Measurements from ENCODE around the gene PLEKHJ1. TPM values are rescaled to one million over a fixed set of nuclear protein-coding genes. Genes with fewer than 3 reads are reported as not detected.
A peak's percentile ranks its signal among the peaks of the same experiment; 100 is the strongest.

The PLEKHJ1 gene
- total and polyA plus RNA-seq, 3 experiments from 2014 or later = 96.6 to 120 (median 99.1) TPM

DNA sequence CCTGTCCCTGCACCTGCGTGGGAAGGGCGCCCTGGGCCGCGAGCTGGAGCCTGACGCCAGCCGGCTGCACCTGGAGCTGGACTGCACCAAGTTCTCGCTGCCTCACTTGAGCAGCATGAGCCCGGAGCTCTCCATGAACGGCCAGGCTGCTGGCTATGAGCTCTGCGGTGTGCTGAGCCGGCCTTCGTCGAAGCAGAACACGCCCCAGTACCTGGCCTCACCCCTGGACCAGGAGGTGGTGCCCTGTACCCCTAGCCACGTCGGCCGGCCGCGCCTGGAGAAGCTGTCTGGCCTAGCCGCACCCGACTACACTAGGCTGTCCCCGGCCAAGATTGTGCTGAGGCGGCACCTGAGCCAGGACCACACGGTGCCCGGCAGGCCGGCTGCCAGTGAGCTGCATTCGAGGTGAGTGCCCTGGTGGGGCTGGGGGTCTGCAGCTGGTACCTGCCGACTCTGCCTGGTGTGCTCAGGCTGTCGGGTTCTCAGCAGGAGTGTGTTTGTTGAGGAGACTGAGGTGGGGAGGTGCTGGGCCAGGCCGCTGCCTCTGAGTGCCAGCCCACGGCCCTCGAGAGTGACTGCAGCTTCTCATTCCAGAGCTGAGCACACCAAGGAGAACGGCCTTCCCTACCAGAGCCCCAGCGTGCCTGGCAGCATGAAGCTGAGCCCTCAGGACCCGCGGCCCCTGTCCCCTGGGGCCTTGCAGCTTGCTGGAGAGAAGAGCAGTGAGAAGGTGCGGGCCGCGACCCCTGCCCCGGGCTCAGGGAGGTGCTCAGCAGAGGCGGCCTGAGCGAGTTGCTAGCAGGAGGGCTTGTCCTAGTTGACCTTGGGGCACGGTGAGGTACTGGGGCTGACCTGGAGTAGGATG is 19.5 kb downstream of the PLEKHJ1 start:
- Histone ChIP-seq H3K27me3 (ENCODE audit: insufficient read depth, low read length, poor library complexity, severe bottlenecking) (no peaks in the 10 kb centered on the region), H3K36me3 (ENCODE audit: insufficient read depth, low read length) (peaks cover 1% of the 10 kb centered on the region), H3K4me1 (ENCODE audit: insufficient read depth, low read length) (no peaks in the 10 kb centered on the region), H3K4me3 (ENCODE audit: low read length) (no peak overlapping the region), H3K9me3 (ENCODE audit: low read length) (no peaks in the 10 kb centered on the region), H3K27ac (ENCODE audit: low read depth, low read length) (no peak overlapping the region)
- H3K4me1 Mint-ChIP-seq = no peaks in the 10 kb centered on the region
- H3K4me3 Mint-ChIP-seq = no peak overlapping the region
- peaks cover 0 to 78% (median 3%) of the 10 kb centered on the region in 3 donors for H3K36me3 Mint-ChIP-seq
- CTCF ChIA-PET = interaction anchor here (1.5 kb wide), 1 partner anchor 19 kb away, joined by 4 read pairs; the partner anchor contains the start of gene PLEKHJ1
- H3K9me3 Mint-ChIP-seq = no peaks in the 10 kb centered on the region
- no peak for DNase-seq
- POLR2A ChIA-PET = no interaction called here
- peak overlapping the region in 1 of 8 donors; percentile 63 for H3K27ac Mint-ChIP-seq
- no peaks in the 10 kb centered on the region for H3K27me3 Mint-ChIP-seq

- no peaks in the 10 kb centered on the region for H3K27me3 ChIP-seq (ENCODE audit: insufficient read depth, low read length, poor library complexity, severe bottlenecking)
- peak overlapping the region in 4 of 8 donors; percentile 5 to 84 (median 58) for H3K27ac Mint-ChIP-seq
- peaks cover 0 to 78% (median 4%) of the 10 kb centered on the region in 3 donors for H3K36me3 Mint-ChIP-seq
- peak in 1 of 5 donors; percentile 26 for DNase-seq
- peaks cover 7% of the 10 kb centered on the region for H3K36me3 ChIP-seq (ENCODE audit: insufficient read depth, low read length)
- no peaks in the 10 kb centered on the region for H3K9me3 ChIP-seq (ENCODE audit: low read length)
- H3K9me3 Mint-ChIP-seq = no peaks in the 10 kb centered on the region
- CTCF ChIA-PET = interaction anchor here (1.0 to 1.5 kb wide), 2 partner anchors 20 to 21 kb away, joined by 3 to 4 read pairs; partner anchors contain the start of gene PLEKHJ1
- H3K4me3 Mint-ChIP-seq = peak overlapping the region in 1 of 7 donors; percentile 54
- H3K4me1 Mint-ChIP-seq = no peaks in the 10 kb centered on the region
- no peak overlapping the region for H3K4me3 ChIP-seq (ENCODE audit: low read length)
- H3K27ac ChIP-seq (ENCODE audit: low read depth, low read length) = no peak overlapping the region
- no peaks in the 10 kb centered on the region for H3K4me1 ChIP-seq (ENCODE audit: insufficient read depth, low read length)
- H3K27me3 Mint-ChIP-seq = no peaks in the 10 kb centered on the region
- POLR2A ChIA-PET = no interaction called here
Observed at GRCh38 chr19:2215281-2215751, 20.8 kb downstream of the PLEKHJ1 start.

DNA sequence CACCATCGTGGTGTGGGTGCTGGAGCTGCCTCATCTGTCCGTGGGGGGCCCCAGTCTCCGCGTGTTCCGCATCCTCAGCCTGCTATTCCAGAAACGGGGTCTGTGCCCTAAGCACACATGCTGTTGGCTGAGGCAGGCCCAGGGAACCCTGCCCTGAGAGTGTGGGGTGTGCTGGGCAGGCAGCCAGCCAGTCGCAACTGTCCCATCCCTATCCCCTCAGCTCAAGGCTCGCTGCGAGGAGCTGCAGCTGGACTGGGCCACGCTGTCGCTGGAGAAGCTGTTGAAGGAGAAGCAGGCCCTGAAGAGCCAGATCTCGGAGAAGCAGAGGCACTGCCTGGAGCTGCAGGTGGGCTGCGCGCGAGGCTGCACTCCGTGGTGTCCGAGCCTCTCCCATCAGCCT is 21.9 kb downstream of the PLEKHJ1 start:
- no peaks in the 10 kb centered on the region for H3K9me3 Mint-ChIP-seq
- peaks cover 0 to 74% (median 4%) of the 10 kb centered on the region in 3 donors for H3K36me3 Mint-ChIP-seq
- ChIA-PET CTCF (interaction anchor here (1.0 kb wide), 1 partner anchor 21 kb away, joined by 3 read pairs; the partner anchor contains the start of gene PLEKHJ1), POLR2A (interaction anchor here (0.6 kb wide), 1 partner anchor 74 kb away, joined by 7 read pairs; no protein-coding TSS in a partner anchor)
- no peaks in the 10 kb centered on the region for H3K4me1 Mint-ChIP-seq
- no peaks in the 10 kb centered on the region for H3K27me3 ChIP-seq (ENCODE audit: insufficient read depth, low read length, poor library complexity, severe bottlenecking)
- no peak overlapping the region for H3K4me3 Mint-ChIP-seq
- H3K36me3 ChIP-seq (ENCODE audit: insufficient read depth, low read length) = peaks cover 7% of the 10 kb centered on the region
- H3K27ac Mint-ChIP-seq = no peak overlapping the region
- H3K27me3 Mint-ChIP-seq = no peaks in the 10 kb centered on the region
- H3K27ac ChIP-seq (ENCODE audit: low read depth, low read length) = no peak overlapping the region
- H3K4me1 ChIP-seq (ENCODE audit: insufficient read depth, low read length) = no peaks in the 10 kb centered on the region
- DNase-seq = no peak
- H3K4me3 ChIP-seq (ENCODE audit: low read length) = no peak overlapping the region
- H3K9me3 ChIP-seq (ENCODE audit: low read length) = no peaks in the 10 kb centered on the region

- ChIA-PET POLR2A (no interaction called here), CTCF (interaction anchor here (0.8 kb wide), 1 partner anchor 178 kb away, joined by 3 read pairs; no protein-coding TSS in a partner anchor)
- Histone ChIP-seq H3K4me3 (ENCODE audit: low read length) (no peak overlapping the region), H3K36me3 (ENCODE audit: insufficient read depth, low read length) (peaks cover 7% of the 10 kb centered on the region), H3K9me3 (ENCODE audit: low read length) (no peaks in the 10 kb centered on the region), H3K27ac (ENCODE audit: low read depth, low read length) (no peak overlapping the region), H3K4me1 (ENCODE audit: insufficient read depth, low read length) (no peaks in the 10 kb centered on the region), H3K27me3 (ENCODE audit: insufficient read depth, low read length, poor library complexity, severe bottlenecking) (no peaks in the 10 kb centered on the region)
- no peak for DNase-seq
- Mint-ChIP-seq H3K9me3 (no peaks in the 10 kb centered on the region), H3K4me3 (no peak overlapping the region), H3K27ac (no peak overlapping the region), H3K4me1 (no peaks in the 10 kb centered on the region), H3K36me3 (peaks cover 0 to 71% (median 4%) of the 10 kb centered on the region in 3 donors), H3K27me3 (no peaks in the 10 kb centered on the region)
Observed at GRCh38 chr19:2213799-2214198, 22.3 kb downstream of the PLEKHJ1 start.

DNA sequence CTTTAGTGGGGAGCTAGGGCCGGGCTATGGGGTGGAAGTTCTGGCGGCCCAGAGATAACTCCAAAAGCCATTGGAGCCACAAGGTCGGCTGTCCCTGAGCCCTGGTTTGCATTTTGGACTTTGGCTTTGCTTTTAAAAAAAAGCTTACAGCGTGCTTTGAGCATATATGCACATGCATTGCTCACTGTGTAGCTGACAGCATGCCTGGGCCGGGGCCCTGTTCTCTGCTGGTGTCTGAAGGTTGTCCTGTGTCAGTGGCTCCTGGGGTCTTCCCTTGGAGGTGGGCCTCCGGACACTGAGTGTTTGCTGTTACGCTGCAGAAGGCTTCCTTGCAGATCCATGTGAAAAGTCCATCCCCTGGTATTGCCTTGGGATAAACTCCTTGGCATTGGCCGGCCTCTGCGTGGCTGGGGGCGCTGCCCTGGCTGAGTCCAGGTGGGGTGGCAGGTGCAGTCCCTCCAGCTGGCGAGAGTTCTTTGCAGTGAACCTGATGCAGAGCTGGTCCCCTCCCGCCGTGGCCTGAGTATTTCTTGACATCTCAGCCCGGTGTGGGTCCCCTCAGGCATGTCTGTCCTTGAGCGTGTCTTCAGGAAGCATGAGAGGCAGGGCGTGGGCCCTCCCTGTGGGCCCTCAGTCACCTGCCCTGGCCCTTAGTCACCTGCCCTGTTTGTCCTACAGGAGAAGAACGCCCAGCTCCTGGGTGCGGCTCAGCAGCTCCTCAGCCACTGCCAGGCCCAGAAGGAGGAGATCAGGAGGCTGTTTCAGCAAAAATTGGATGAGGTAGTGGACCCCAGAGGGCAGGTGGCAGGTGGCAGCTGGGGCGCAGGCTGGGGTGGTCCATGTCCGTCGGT is 23.0 kb downstream of the PLEKHJ1 start:
- Histone ChIP-seq H3K27me3 (ENCODE audit: insufficient read depth, low read length, poor library complexity, severe bottlenecking) (no peaks in the 10 kb centered on the region), H3K36me3 (ENCODE audit: insufficient read depth, low read length) (peaks cover 7% of the 10 kb centered on the region), H3K4me1 (ENCODE audit: insufficient read depth, low read length) (no peaks in the 10 kb centered on the region), H3K27ac (ENCODE audit: low read depth, low read length) (no peak overlapping the region), H3K4me3 (ENCODE audit: low read length) (no peak overlapping the region), H3K9me3 (ENCODE audit: low read length) (no peaks in the 10 kb centered on the region)
- ChIA-PET POLR2A (no interaction called here), CTCF (interaction anchor here (0.8 kb wide), 1 partner anchor 178 kb away, joined by 3 read pairs; no protein-coding TSS in a partner anchor)
- Mint-ChIP-seq H3K36me3 (peaks cover 0 to 69% (median 4%) of the 10 kb centered on the region in 3 donors), H3K27ac (peak overlapping the region in 2 of 8 donors; percentile 42 to 83), H3K4me3 (no peak overlapping the region), H3K27me3 (no peaks in the 10 kb centered on the region), H3K4me1 (no peaks in the 10 kb centered on the region), H3K9me3 (no peaks in the 10 kb centered on the region)
- no peak for DNase-seq

DNA sequence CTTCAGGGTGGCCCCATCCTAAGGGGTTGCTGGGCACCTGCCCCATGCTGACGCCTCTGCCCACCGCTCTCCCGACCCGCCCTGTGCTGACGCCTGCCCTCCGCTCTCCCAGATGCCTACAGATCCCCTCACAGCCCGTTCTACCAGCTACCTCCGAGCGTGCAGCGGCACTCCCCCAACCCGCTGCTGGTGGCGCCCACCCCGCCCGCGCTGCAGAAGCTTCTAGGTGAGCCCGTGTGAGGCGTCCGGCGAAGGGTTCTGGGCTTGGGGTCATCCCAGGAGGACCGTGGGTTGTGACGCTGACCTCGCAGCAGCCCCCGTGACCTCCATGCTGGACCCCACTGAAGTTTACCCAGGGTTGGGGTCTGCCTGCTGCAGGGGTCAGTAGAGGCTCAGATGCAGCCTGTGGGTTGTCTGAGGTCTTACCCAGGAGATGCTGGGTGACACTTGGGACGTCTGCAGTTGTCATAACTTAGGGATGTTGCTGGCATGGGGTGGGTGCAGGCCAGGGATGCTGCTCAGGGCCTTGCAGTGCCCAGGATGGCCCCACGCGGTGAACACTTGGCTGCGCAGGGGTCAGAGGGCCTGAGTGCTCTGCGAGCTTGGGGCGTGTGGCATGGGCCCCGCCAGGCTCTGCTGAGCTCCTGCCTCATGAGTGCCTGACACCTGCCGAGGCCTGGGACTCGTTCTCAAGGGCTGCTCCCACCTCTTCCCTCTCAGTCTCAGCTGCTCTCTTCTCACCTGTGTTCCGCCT is 25.0 kb downstream of the PLEKHJ1 start:
- POLR2A ChIA-PET = no interaction called here
- CTCF ChIA-PET = no interaction called here
- DNase-seq = no peak
- H3K9me3 Mint-ChIP-seq = no peaks in the 10 kb centered on the region
- H3K27me3 Mint-ChIP-seq = no peaks in the 10 kb centered on the region
- Histone ChIP-seq H3K27ac (ENCODE audit: low read depth, low read length) (no peak overlapping the region), H3K27me3 (ENCODE audit: insufficient read depth, low read length, poor library complexity, severe bottlenecking) (no peaks in the 10 kb centered on the region), H3K4me3 (ENCODE audit: low read length) (no peak overlapping the region), H3K36me3 (ENCODE audit: insufficient read depth, low read length) (peaks cover 11% of the 10 kb centered on the region), H3K4me1 (ENCODE audit: insufficient read depth, low read length) (no peaks in the 10 kb centered on the region), H3K9me3 (ENCODE audit: low read length) (no peaks in the 10 kb centered on the region)
- H3K36me3 Mint-ChIP-seq = peaks cover 0 to 65% (median 6%) of the 10 kb centered on the region in 3 donors
- no peak overlapping the region for H3K4me3 Mint-ChIP-seq
- H3K27ac Mint-ChIP-seq = peak overlapping the region in 1 of 8 donors; percentile 82
- H3K4me1 Mint-ChIP-seq = no peaks in the 10 kb centered on the region

- no peaks in the 10 kb centered on the region for H3K4me1 ChIP-seq (ENCODE audit: insufficient read depth, low read length)
- no peak overlapping the region for H3K27ac ChIP-seq (ENCODE audit: low read depth, low read length)
- ChIA-PET POLR2A (interaction anchor here (0.6 kb wide), 1 partner anchor 313 kb away, joined by 7 read pairs; no protein-coding TSS in a partner anchor), CTCF (no interaction called here)
- H3K4me3 ChIP-seq (ENCODE audit: low read length) = no peak overlapping the region
- no peak for DNase-seq
- H3K4me3 Mint-ChIP-seq = no peak overlapping the region
- peak overlapping the region in 1 of 8 donors; percentile 51 for H3K27ac Mint-ChIP-seq
- peaks cover 11% of the 10 kb centered on the region for H3K36me3 ChIP-seq (ENCODE audit: insufficient read depth, low read length)
- H3K27me3 ChIP-seq (ENCODE audit: insufficient read depth, low read length, poor library complexity, severe bottlenecking) = no peaks in the 10 kb centered on the region
- no peaks in the 10 kb centered on the region for H3K9me3 ChIP-seq (ENCODE audit: low read length)
- no peaks in the 10 kb centered on the region for H3K27me3 Mint-ChIP-seq
- H3K36me3 Mint-ChIP-seq = peaks cover 0 to 61% (median 5%) of the 10 kb centered on the region in 3 donors
- H3K4me1 Mint-ChIP-seq = no peaks in the 10 kb centered on the region
- H3K9me3 Mint-ChIP-seq = no peaks in the 10 kb centered on the region
Observed at GRCh38 chr19:2210206-2210605, 25.9 kb downstream of the PLEKHJ1 start.

All from CD8-positive, alpha-beta memory T cell (primary cell).